H9 (cell line): ENCODE data around the gene ZPR1. TPM values are rescaled to one million over a fixed set of nuclear protein-coding genes. Genes with fewer than 3 reads are reported as not detected.

Experiments used
- DNase-seq: peaks from one replicate; pipeline ENCODE4 v3.0.0-alpha.2; 2017
- H2AFZ ChIP-seq: one replicate; pipeline ENCODE4 v1.6.1; 2013; ENCODE audit warnings: mild to moderate bottlenecking, low read length, control low read depth, moderate library complexity
- H2AK5ac ChIP-seq: 2 replicates; pipeline ENCODE4 v1.6.1; 2013; ENCODE audit warnings: low read length, control low read depth, mixed read lengths; ENCODE audit not compliant: insufficient read length
- H2BK120ac ChIP-seq: one replicate; pipeline ENCODE4 v1.6.1; 2013; ENCODE audit warnings: low read depth, mild to moderate bottlenecking, low read length, control low read depth, inconsistent platforms; ENCODE audit not compliant: poor library complexity, severe bottlenecking
- H2BK12ac ChIP-seq: 2 replicates; pipeline ENCODE4 v1.6.1; 2013; ENCODE audit warnings: low read length, control low read depth, mixed read lengths, low read depth; ENCODE audit not compliant: insufficient read length
- H2BK15ac ChIP-seq: 2 replicates; pipeline ENCODE4 v1.6.1; 2013; ENCODE audit warnings: low read depth, low read length, control low read depth
- H2BK20ac ChIP-seq: one replicate; pipeline ENCODE4 v1.6.1; 2013; ENCODE audit warnings: low read depth, mild to moderate bottlenecking, low read length, control low read depth, inconsistent platforms; ENCODE audit not compliant: poor library complexity, severe bottlenecking
- H2BK5ac ChIP-seq: 2 replicates; pipeline ENCODE4 v1.6.1; 2013; ENCODE audit warnings: low read length, control low read depth, mixed read lengths; ENCODE audit not compliant: insufficient read length
- H3K14ac ChIP-seq: 2 replicates; pipeline ENCODE4 v1.6.1; 2013; ENCODE audit warnings: low read length, control low read depth; ENCODE audit not compliant: insufficient read depth
- H3K18ac ChIP-seq: 2 replicates; pipeline ENCODE4 v1.6.1; 2013; ENCODE audit warnings: low read depth, mild to moderate bottlenecking, mixed read lengths, low read length, control low read depth; ENCODE audit not compliant: insufficient read length
- H3K23ac ChIP-seq: 2 replicates; pipeline ENCODE4 v1.6.1; 2013; ENCODE audit warnings: low read length, control low read depth, mixed read lengths, low read depth; ENCODE audit not compliant: insufficient read length
- H3K23me2 ChIP-seq: 2 replicates; pipeline ENCODE4 v1.6.1; 2013; ENCODE audit warnings: low read depth, mild to moderate bottlenecking, mixed read lengths, low read length, control low read depth; ENCODE audit not compliant: insufficient read length, poor library complexity, severe bottlenecking
- H3K27ac ChIP-seq: 2 replicates; pipeline ENCODE4 v1.5.1; 2013; ENCODE audit warnings: low read length, control low read depth, mixed read lengths, low read depth; ENCODE audit not compliant: insufficient read length
- H3K27me3 ChIP-seq: 2 replicates; pipeline ENCODE4 v1.6.1; 2013; ENCODE audit warnings: low read length, control low read depth, inconsistent platforms; ENCODE audit not compliant: insufficient read depth
- H3K4ac ChIP-seq: 2 replicates; pipeline ENCODE4 v1.6.1; 2013; ENCODE audit warnings: low read depth, mild to moderate bottlenecking, control low read depth, inconsistent platforms, low read length, moderate library complexity
- H3K4me1 ChIP-seq: 2 replicates; pipeline ENCODE4 v1.6.1; 2013; ENCODE audit warnings: low read length, control low read depth, inconsistent platforms; ENCODE audit not compliant: insufficient read depth
- H3K4me2 ChIP-seq: 2 replicates; pipeline ENCODE4 v1.6.1; 2013; ENCODE audit warnings: low read length, control low read depth, mixed read lengths; ENCODE audit not compliant: insufficient read length, insufficient read depth
- H3K56ac ChIP-seq: 2 replicates; pipeline ENCODE4 v1.6.1; 2013; ENCODE audit warnings: low read depth, mild to moderate bottlenecking, mixed read lengths, low read length, control low read depth; ENCODE audit not compliant: insufficient read length
- H3K79me1 ChIP-seq: 2 replicates; pipeline ENCODE4 v1.6.1; 2013; ENCODE audit warnings: low read depth, mild to moderate bottlenecking, moderate library complexity, low read length, control low read depth, inconsistent platforms; ENCODE audit not compliant: insufficient read depth, poor library complexity, severe bottlenecking
- H3K79me2 ChIP-seq: 2 replicates; pipeline ENCODE4 v1.6.1; 2013; ENCODE audit warnings: low read length, control low read depth, inconsistent platforms; ENCODE audit not compliant: insufficient read depth
- H3K9ac ChIP-seq: 2 replicates; pipeline ENCODE4 v1.6.1; 2013; ENCODE audit warnings: low read length, control low read depth, mixed read lengths; ENCODE audit not compliant: insufficient read length; ENCODE audit errors: extremely low read depth
- H3K9me3 ChIP-seq: one replicate; pipeline ENCODE4 v1.6.1; 2013; ENCODE audit warnings: low read depth, low read length, inconsistent platforms; ENCODE audit not compliant: control insufficient read depth
- H3T11ph ChIP-seq: one replicate; pipeline ENCODE4 v1.6.1; 2013; ENCODE audit warnings: mild to moderate bottlenecking, low read length, control low read depth, inconsistent platforms
- H4K20me1 ChIP-seq: one replicate; pipeline ENCODE4 v1.6.1; 2013; ENCODE audit not compliant: control insufficient read depth, insufficient read length, insufficient read depth
- H4K5ac ChIP-seq: 2 replicates; pipeline ENCODE4 v1.6.1; 2013; ENCODE audit warnings: low read depth, mild to moderate bottlenecking, mixed read lengths, low read length, control low read depth; ENCODE audit not compliant: insufficient read length
- H4K8ac ChIP-seq: replicated peaks from 2 replicates; pipeline ENCODE4 v1.6.1; 2013; ENCODE audit warnings: low read length, control low read depth, mixed read lengths, low read depth; ENCODE audit not compliant: insufficient read length
- H4K91ac ChIP-seq: 2 replicates; pipeline ENCODE4 v1.6.1; 2013; ENCODE audit warnings: low read depth, mild to moderate bottlenecking, moderate library complexity, mixed read lengths, low read length, control low read depth; ENCODE audit not compliant: insufficient read length
- H3K27ac Mint-ChIP-seq, 3 experiments: 2 replicates in 2 of 3; 3 replicates in 1 of 3; pipeline ENCODE4 v1.8.0; 2020 to 2021; ENCODE audit warnings: mixed read lengths in 3 of 3, mild to moderate bottlenecking in 1 of 3, moderate library complexity in 1 of 3
- H3K27me3 Mint-ChIP-seq: 2 replicates; pipeline ENCODE4 v1.8.0; 2021; ENCODE audit warnings: low read depth, mild to moderate bottlenecking, moderate library complexity, mixed read lengths
- H3K36me3 Mint-ChIP-seq, 3 experiments: 2 replicates in 2 of 3; 3 replicates in 1 of 3; pipeline ENCODE4 v1.8.0; 2020 to 2021; ENCODE audit warnings: low read depth in 3 of 3, mixed read lengths in 3 of 3; ENCODE audit not compliant: insufficient read depth in 1 of 3
- H3K4me1 Mint-ChIP-seq, 2 experiments: 2 replicates each; pipeline ENCODE4 v1.8.0; 2020; ENCODE audit warnings: mixed read lengths in 2 of 2
- H3K4me3 Mint-ChIP-seq, 2 experiments: 2 replicates in 1 of 2; 3 replicates in 1 of 2; pipeline ENCODE4 v1.8.0; 2020 to 2021; ENCODE audit warnings: mild to moderate bottlenecking in 2 of 2, mixed read lengths in 2 of 2, moderate library complexity in 1 of 2
- H3K9me3 Mint-ChIP-seq, 2 experiments: 2 replicates in 1 of 2; 3 replicates in 1 of 2; pipeline ENCODE4 v1.8.0; 2020; ENCODE audit warnings: mild to moderate bottlenecking in 2 of 2, mixed read lengths in 2 of 2, moderate library complexity in 1 of 2
- CTCF ChIP-seq: fragments of 200-600 bp; sonication (generic); conservative IDR thresholded peaks from 3 replicates; pipeline ENCODE4 v1.8.0; 2021; ENCODE audit warnings: antibody characterized with exemption, mild to moderate bottlenecking
- WGBS: extraction: QIAGEN DNeasy Blood & Tissue Kit; methylation state at CpG from one replicate; pipeline ENCODE4 v1.1.7; 2013; ENCODE audit warnings: missing lambda C conversion rate, low lambda C conversion rate, mixed read lengths; ENCODE audit not compliant: insufficient read length; ENCODE audit errors: extremely low coverage; 5-methylcytosine and 5-hydroxymethylcytosine counted together
- total RNA-seq: library from RNA; stranded (reverse); gene quantifications from 2 replicates; pipeline ENCODE4 v1.2.1, GENCODE V29; 2021

Gene ZPR1
- total RNA-seq, 1 experiment from 2014 or later, result 82.0 TPM

- no peak overlapping the region for H3K27ac Mint-ChIP-seq
- Histone ChIP-seq H4K20me1 (no peaks in the 10 kb centered on the region), H2BK15ac (no peak overlapping the region), H3K27ac (no peak overlapping the region), H2BK120ac (no peak overlapping the region), H2BK5ac (no peak overlapping the region), H3K23ac (no peak overlapping the region), H3K14ac (no peak overlapping the region), H3K9ac (no peak overlapping the region), H2AFZ (no peak overlapping the region), H4K8ac (no peak overlapping the region), H3K18ac (no peak overlapping the region), H3K23me2 (peaks cover 6% of the 10 kb centered on the region), H2AK5ac (no peak overlapping the region), H4K91ac (no peak overlapping the region), H3K79me2 (no peaks in the 10 kb centered on the region), H3K56ac (no peak overlapping the region), H3K9me3 (no peaks in the 10 kb centered on the region), H4K5ac (no peak overlapping the region), H3K4me2 (no peak overlapping the region), H3K4ac (no peak overlapping the region), H3K4me1 (no peaks in the 10 kb centered on the region), H2BK12ac (no peak overlapping the region), H3T11ph (no peak overlapping the region), H3K79me1 (no peaks in the 10 kb centered on the region), H2BK20ac (no peak overlapping the region), H3K27me3 (no peaks in the 10 kb centered on the region)
- WGBS, result no CpG with 5 or more reads among the region's 7 CpGs
- no peaks in the 10 kb centered on the region; a peak in 1 of 7 replicates for H3K36me3 Mint-ChIP-seq
- no peak overlapping the region for H3K4me3 Mint-ChIP-seq
- peaks cover 10 to 17% of the 10 kb centered on the region in 2 experiments for H3K4me1 Mint-ChIP-seq
- no peak for TF ChIP-seq CTCF
- peaks cover 3 to 5% of the 10 kb centered on the region in 2 experiments; a peak in 3 of 5 replicates for H3K9me3 Mint-ChIP-seq
- H3K27me3 Mint-ChIP-seq, result peaks cover 24% of the 10 kb centered on the region
- DNase-seq, result no peak
These were observed 44.0 kb upstream of the ZPR1 start for GRCh38 chr11:116831790-116832349.
